ENCODE measurements around the gene CGB2.

The CGB2 gene

DNA sequence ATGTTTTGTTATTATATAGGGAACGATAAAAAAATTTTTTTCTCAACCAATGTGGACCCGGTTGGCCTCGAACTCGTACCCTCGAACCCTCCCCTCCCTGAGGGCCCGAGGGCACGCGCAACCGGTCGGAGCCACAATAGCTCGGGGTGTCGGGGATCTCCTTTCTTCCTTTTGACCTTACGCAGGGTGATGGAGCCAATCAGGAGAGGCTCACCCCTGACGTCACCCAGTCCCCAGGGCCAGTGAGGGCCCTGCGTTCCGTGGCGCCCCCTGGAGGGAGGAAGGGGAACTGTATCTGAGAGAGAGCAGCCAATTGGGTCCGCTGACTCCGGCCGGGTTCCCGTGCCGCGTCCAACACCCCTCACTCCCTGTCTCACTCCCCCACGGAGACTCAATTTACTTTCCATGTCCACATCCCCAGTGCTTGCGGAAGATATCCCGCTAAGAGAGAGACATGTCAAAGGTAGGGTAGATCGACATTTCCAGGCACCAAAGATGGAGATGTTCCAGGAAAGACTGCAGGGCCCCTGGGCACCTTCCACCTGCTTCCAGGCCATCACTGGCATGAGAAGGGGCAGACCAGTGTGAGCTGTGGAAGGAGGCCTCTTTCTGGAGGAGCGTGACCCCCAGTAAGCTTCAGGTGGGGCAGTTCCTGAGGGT, at the start of gene CGB2:
Gene CGB2, plus strand, starts transcription at position 249 of the 660 bp plus-strand sequence. Its CDS starts 206 bp downstream, at position 455.
- peak; percentile 44 for DNase-seq (ENCODE audit: low read depth)

DNA sequence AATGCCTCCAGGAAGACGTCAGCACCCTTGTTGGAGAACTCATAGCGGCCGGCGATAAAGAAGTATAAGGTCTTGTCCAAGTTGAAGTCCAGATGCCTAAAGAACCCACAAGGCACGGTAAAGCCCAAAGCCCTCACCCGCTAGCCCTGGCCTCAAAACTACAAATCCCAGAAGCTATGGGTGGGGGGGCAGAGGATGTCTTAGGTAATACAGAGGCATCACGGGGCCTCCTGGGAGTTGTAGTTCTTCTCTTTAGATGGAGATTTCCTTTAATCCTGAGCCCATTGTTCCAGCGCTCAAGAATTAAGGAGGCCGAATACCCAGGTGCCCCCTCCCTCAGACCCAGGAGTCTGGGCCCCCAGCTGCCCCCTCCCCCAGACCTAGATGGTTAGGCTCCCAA, 49.4 kb upstream of the CGB2 start:
- DNase-seq (ENCODE audit: low read depth), result no peak

GRCh38 chr19:48985711-48986110, 46.0 kb upstream of the CGB2 start:
- DNase-seq (ENCODE audit: low read depth), result no peak

DNA sequence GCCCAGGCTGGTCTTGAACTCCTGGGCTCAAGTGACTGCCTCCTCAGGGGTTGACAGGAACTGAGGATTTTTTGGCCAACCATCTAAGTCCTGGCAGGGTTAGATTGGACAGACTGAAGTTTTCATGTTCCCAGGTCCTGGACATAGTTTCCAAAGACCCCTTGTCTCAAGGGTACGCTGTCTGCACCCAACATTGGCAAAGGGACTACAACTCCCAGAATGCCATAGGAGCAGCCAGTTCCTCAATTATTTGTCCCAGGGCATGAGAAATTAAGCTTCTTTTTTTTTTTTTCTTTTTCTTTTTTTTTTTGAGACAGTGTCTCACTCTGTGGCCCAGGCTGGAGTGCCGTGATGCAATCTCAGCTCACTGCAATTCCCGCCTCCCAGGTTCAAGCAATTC, 45.5 kb upstream of the CGB2 start:
- no peak for DNase-seq (ENCODE audit: low read depth)

GRCh38 chr19:48987323-48987722, 44.4 kb upstream of the CGB2 start:
- DNase-seq (ENCODE audit: low read depth), result no peak

GRCh38 chr19:48988286-48988685, 43.4 kb upstream of the CGB2 start:
- no peak for DNase-seq (ENCODE audit: low read depth)

- no peak for DNase-seq (ENCODE audit: low read depth)
These were observed 42.8 kb upstream of the CGB2 start for GRCh38 chr19:48988860-48989259.

- DNase-seq (ENCODE audit: low read depth), result no peak
These were observed 41.9 kb upstream of the CGB2 start for GRCh38 chr19:48989701-48990291.

GRCh38 chr19:48990400-48990799, 41.3 kb upstream of the CGB2 start:
- no peak for DNase-seq (ENCODE audit: low read depth)

DNA sequence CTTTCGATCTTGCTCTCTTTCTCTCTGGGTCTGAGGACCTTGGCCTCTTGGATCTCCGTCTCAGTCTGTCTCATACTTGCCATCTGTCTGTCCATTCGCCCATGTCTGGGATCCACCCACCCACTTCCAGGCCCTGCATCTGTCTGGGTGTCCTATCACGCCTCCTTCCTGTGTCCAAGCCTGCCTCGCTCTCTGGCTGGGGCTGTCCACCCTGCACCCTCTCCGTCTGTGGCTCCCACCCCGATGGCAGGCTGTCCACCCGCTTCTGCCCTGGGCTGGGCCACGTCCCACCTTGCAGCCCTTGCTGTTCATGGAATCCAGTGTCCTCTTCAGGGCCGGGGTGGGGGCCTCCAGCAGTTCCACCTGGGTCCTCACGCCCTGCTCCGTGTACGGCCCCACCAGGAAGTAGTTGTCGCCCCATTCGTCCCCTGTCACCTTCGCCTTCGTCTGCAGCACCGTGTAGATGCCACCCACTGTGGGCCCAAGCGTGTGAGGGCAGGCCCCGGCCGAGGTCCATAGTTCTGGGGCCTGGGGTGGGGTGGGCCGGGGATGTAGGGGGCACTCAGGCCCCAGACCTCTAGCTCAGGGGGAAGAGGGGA, 40.6 kb upstream of the CGB2 start:
- no peak for DNase-seq (ENCODE audit: low read depth)

- DNase-seq (ENCODE audit: low read depth), result no peak
These were observed 39.7 kb upstream of the CGB2 start for GRCh38 chr19:48991873-48992580.

GRCh38 chr19:48992581-48993174, 39.0 kb upstream of the CGB2 start:
- no peak for DNase-seq (ENCODE audit: low read depth)

- peak; percentile 99 for DNase-seq (ENCODE audit: low read depth)
These were observed 38.3 kb upstream of the CGB2 start, which contains the start of the genes GYS1 and RUVBL2 for GRCh38 chr19:48993175-48994034. Gene GYS1, minus strand, starts transcription at chr19:48993309. Its CDS starts 197 bp downstream, at chr19:48993112. Gene RUVBL2, plus strand, starts transcription at chr19:48993887. Its CDS starts 25 bp downstream, at chr19:48993912.

- DNase-seq (ENCODE audit: low read depth), result no peak
These were observed 37.7 kb upstream of the CGB2 start for GRCh38 chr19:48994035-48994386.

GRCh38 chr19:48997972-48998371, 33.7 kb upstream of the CGB2 start:
- DNase-seq (ENCODE audit: low read depth), result peak; percentile 25

DNA sequence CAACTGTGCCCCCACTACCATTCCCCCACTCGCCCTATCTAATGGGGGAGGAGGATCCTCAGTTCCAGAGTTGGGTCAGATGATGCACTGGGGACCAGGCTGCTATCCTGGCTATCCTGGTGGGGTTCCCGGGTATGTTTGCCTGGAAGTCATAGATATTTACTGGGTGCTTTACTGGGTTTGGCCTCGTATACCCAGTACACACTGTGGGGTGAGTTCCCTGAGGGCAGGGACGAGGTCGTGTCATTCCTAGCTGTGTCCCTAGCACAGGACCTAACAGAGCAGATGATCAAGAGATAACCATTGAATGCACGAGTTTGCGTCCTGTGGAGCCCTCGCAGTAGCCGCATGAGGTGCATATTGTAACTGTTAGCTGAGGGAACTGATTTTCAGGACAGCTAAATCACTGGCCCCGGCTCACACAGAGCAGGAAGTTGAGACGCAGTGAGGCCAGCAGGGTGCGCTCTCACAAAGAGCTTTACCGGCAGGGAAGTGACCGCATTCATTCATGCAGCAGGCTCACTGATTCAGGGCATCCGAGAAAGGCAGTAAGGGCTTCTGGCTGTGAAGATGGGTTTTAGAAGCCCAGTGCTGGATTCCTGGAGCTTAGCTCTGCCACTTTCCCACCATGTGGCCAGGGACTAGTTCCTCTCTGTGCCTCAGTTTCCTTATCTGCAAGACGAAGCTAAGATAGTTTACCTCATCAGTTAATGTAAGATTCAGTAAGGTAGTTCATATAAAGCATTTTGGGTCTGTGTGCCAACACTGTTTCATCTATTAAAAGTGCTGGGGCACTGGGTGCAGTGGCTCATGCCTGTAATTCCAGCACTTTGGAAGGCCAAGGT, 32.0 kb upstream of the CGB2 start:
- peak; percentile 54 for DNase-seq (ENCODE audit: low read depth)

DNA sequence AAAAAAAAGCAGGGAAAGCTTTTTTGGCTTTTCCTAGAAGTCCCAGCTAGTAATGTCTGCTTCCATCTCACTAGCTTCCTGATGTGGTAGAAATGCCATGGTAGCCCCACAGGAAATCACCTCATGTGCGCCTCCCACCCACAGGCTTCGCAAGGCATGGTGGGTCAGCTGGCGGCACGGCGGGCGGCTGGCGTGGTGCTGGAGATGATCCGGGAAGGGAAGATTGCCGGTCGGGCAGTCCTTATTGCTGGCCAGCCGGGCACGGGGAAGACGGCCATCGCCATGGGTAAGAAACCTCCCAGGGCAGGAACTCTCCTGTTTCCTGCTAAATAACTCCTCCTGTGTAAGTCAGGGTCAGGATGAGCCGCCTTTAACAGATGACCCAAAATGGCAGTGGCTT, 27.6 kb upstream of the CGB2 start:
- no peak for DNase-seq (ENCODE audit: low read depth)

DNA sequence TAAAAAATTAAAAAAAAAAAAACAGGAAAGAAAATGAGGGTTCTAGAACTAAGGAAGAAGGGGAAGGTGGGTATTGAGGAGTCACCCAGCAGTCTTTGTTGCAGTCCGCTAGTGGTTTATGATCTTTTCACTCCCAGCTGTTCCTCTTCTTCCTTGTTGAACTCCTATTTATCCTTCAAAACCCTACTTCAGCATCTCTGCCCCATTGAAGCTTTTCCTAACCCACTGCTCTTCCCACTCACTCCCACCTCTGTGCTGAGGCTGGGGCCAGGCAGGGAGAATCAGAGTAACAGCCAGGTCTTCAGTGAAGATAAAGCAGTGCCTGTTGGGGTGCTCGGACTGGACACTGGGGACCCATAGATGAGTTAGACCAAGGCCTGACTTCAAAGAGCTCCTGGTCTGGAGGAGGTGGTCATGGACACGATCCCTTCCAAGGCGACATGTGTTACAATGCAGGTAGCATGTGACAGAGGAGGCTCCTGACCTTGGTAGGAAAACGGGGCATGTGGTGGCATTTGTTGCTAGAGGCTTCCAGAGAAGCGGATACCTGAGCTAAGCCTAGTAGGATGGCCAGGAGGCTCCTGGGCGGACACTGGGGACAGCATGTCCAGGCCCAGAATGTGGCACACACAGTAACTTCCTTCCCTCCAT, 26.6 kb upstream of the CGB2 start:
- DNase-seq (ENCODE audit: low read depth), result no peak

- no peak for DNase-seq (ENCODE audit: low read depth)
These were observed 24.8 kb upstream of the CGB2 start for GRCh38 chr19:49006905-49007304.

GRCh38 chr19:49009828-49010227, 21.9 kb upstream of the CGB2 start:
- no peak for DNase-seq (ENCODE audit: low read depth)
